GM23248 (cell line): ENCODE measurements around the gene MR1. TPM values are rescaled to one million over a fixed set of nuclear protein-coding genes. Genes with fewer than 3 reads are reported as not detected.
"Not testable (repeated sequence)": the region's sequence is repeated elsewhere in the genome, so short reads cannot be mapped to it uniquely, and the experiment has no call there.

Experiments
- DNase-seq: peaks from one replicate; pipeline ENCODE4 v3.0.0-alpha.2; 2015
- H2AFZ ChIP-seq: fragments of 200-600 bp; sonication (generic); 2 replicates; pipeline ENCODE4 v1.6.1; 2016; ENCODE audit warnings: antibody characterized with exemption
- H3F3A ChIP-seq: fragments of 200-600 bp; sonication (generic); 2 replicates; pipeline ENCODE4 v1.6.1; 2016; ENCODE audit warnings: mild to moderate bottlenecking, antibody characterized with exemption, mixed run types; ENCODE audit not compliant: insufficient read depth
- H3K27ac ChIP-seq: fragments of 200-600 bp; sonication (generic); 2 replicates; pipeline ENCODE4 v1.5.1; 2016; ENCODE audit warnings: mild to moderate bottlenecking
- H3K27me3 ChIP-seq: fragments of 200-600 bp; sonication (generic); replicated peaks from 2 replicates; pipeline ENCODE4 v1.6.1; 2016; ENCODE audit warnings: mild to moderate bottlenecking; ENCODE audit not compliant: insufficient read depth
- H3K36me3 ChIP-seq: fragments of 200-600 bp; sonication (generic); 2 replicates; pipeline ENCODE4 v1.6.1; 2016; ENCODE audit warnings: low read depth, mild to moderate bottlenecking
- H3K4me1 ChIP-seq: fragments of 200-600 bp; sonication (generic); 2 replicates; pipeline ENCODE4 v1.6.1; 2016; ENCODE audit warnings: mild to moderate bottlenecking; ENCODE audit not compliant: insufficient read depth
- H3K4me2 ChIP-seq: fragments of 200-600 bp; sonication (generic); one replicate; pipeline ENCODE4 v1.6.1; 2016; ENCODE audit warnings: mild to moderate bottlenecking; ENCODE audit not compliant: unreplicated experiment
- H3K4me3 ChIP-seq: fragments of 200-600 bp; sonication (generic); 2 replicates; pipeline ENCODE4 v1.5.1; 2016; ENCODE audit warnings: mild to moderate bottlenecking
- H3K79me2 ChIP-seq: fragments of 200-600 bp; sonication (generic); 2 replicates; pipeline ENCODE4 v1.6.1; 2016; ENCODE audit warnings: mild to moderate bottlenecking; ENCODE audit not compliant: insufficient read depth
- H3K9ac ChIP-seq: fragments of 200-600 bp; sonication (generic); 2 replicates; pipeline ENCODE4 v1.6.1; 2016; ENCODE audit warnings: mild to moderate bottlenecking
- H3K9me2 ChIP-seq: fragments of 200-600 bp; sonication (generic); 2 replicates; pipeline ENCODE4 v1.6.1; 2016; ENCODE audit warnings: mixed run types, mild to moderate bottlenecking, moderate library complexity; ENCODE audit not compliant: insufficient read depth
- H3K9me3 ChIP-seq: fragments of 200-600 bp; sonication (generic); one replicate; pipeline ENCODE4 v1.6.1; 2017; ENCODE audit warnings: low read depth
- H4K20me1 ChIP-seq: fragments of 200-600 bp; sonication (generic); 2 replicates; pipeline ENCODE4 v1.6.0; 2016; ENCODE audit not compliant: insufficient read depth
- EZH2 ChIP-seq: fragments of 200-600 bp; sonication (generic); IDR thresholded peaks from 2 replicates; pipeline ENCODE4 v1.6.1; 2018; ENCODE audit warnings: antibody characterized with exemption, mild to moderate bottlenecking; ENCODE audit not compliant: insufficient read depth, poor library complexity, severe bottlenecking
- EZH2phosphoT487 ChIP-seq: fragments of 200-600 bp; sonication (generic); IDR thresholded peaks from 2 replicates; pipeline ENCODE4 v1.6.1; 2018; ENCODE audit warnings: antibody characterized with exemption, moderate library complexity, mild to moderate bottlenecking, low read depth; ENCODE audit not compliant: insufficient read depth
- WGBS, 2 experiments: methylation state at CpG; one replicate each; pipeline ENCODE4 v1.1.6; 2015 to 2017; ENCODE audit warnings: low lambda C conversion rate in 2 of 2, low coverage in 1 of 2; ENCODE audit errors: missing lambda C conversion rate in 2 of 2; 5-methylcytosine and 5-hydroxymethylcytosine counted together
- in situ Hi-C: fragments of 300-500 bp; cut with MboI; formaldehyde crosslinking; loops from 2 replicates; pipeline ENCODE4 v1.15.0; 2020
- polyA plus RNA-seq: library from polyadenylated mRNA; unstranded; fragments of >200 nt; fragmentation: Nextera tagmentation; extraction: Ambion mirVana; gene quantifications from 2 replicates; pipeline ENCODE4 v1.2.1, GENCODE V29; 2016
- total RNA-seq: library from RNA; depleted of rRNA; stranded (reverse); fragments of >200 nt; shearing (Covaris generic); gene quantifications from 2 replicates; pipeline ENCODE4 v1.2.3, GENCODE V29; 2014

Gene MR1
- total and polyA plus RNA-seq, 2 experiments from 2014 or later, result 25.2 to 26.2 TPM

DNA sequence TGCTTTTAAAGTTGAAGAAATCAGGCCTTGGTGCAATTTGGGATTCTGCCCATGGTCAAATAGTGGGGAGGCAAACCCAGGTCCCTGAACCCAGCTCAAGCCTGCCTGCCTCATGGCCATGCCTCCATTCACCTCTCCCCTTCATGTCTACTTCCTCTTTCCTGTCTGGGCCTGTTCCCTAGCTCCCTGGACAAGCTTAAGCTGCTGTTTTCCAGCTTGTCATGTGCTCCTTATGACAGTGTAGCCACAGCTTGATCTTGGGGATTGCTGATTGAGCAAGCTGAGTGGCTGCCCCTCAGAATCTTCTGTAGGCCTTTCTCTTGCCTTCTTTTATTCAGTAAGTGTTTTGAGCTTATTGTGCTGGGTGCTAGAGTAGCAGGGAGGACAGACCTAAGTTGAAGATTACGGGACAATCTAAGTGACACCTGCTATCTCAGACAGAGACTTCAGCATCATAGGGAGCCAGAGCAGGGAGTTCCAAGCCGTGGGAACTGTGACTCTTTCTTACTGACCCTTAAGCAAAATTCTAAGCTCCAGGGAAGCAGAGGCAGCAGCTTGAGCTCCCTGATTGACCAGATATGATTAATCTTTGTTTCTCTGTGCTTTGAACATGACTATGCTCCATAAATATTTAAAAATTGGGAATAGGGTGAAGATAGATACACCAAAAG lies 520 bp upstream of the MR1 start:
- H4K20me1 ChIP-seq, result no peaks in the 10 kb centered on the region
- peak overlapping the region; percentile 83 for H3K9ac ChIP-seq

DNA sequence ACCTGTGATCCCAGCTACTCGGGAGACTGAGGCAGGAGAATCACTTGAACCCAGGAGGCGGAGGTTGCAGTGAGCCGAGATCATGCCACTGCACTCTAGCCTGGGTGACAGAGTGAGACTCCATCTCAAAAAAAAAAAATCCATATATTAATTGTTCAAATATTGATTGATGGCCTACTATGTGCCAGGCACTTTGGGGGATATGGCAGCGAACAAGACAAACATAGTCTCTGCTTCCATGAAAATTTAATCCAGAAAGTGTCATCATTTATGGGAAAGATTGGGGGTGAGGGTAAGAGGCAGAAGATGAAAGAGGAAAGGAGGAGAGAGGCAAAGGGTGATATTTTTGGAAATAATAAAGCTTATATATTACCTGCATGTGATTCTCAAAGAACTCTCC lies 1.4 kb downstream of the MR1 start:
- H4K20me1 ChIP-seq, H3K9me3 ChIP-seq, H3K9me2 ChIP-seq, DNase-seq, H2AFZ ChIP-seq, H3K4me2 ChIP-seq, H3K27ac ChIP-seq, H3K27me3 ChIP-seq, H3K9ac ChIP-seq, in situ Hi-C loops, H3K36me3 ChIP-seq, H3K4me3 ChIP-seq: not testable (repeated sequence)
- 86 to 93% methylated on average over 4 of the region's 4 CpGs for WGBS, 2 experiments
- Histone ChIP-seq H3F3A (peaks cover 11% of the 10 kb centered on the region; the same call in 1 of the 2 replicates), H3K4me1 (peaks cover 14% of the 10 kb centered on the region), H3K79me2 (peaks cover 32% of the 10 kb centered on the region)

More for the DNA sequence above, 520 bp upstream of the MR1 start:
- no peaks in the 10 kb centered on the region for H3K9me2 ChIP-seq
- TF ChIP-seq EZH2 (no peak), EZH2phosphoT487 (no peak)
- H3K4me2 ChIP-seq, result peak overlapping the region; percentile 94
- H3K4me1 ChIP-seq, result peaks cover 19% of the 10 kb centered on the region
- DNase-seq, result peak; percentile 70
- no peaks in the 10 kb centered on the region for H3K9me3 ChIP-seq
- H3K27ac ChIP-seq, result peak overlapping the region; percentile 92
- H3K4me3 ChIP-seq, result peak overlapping the region; percentile 79
- H3K36me3 ChIP-seq, result no peaks in the 10 kb centered on the region
- 5 to 7% methylated on average over 2 of the region's 2 CpGs for WGBS, 2 experiments
- peak overlapping the region; percentile 98 for H2AFZ ChIP-seq
- peaks cover 29% of the 10 kb centered on the region for H3K79me2 ChIP-seq
- peaks cover 14% of the 10 kb centered on the region for H3F3A ChIP-seq
- no peaks in the 10 kb centered on the region for H3K27me3 ChIP-seq
- in situ Hi-C loops, result no loop called here

- Histone ChIP-seq H3K4me1 (peaks cover 14% of the 10 kb centered on the region), H3K27me3 (no peaks in the 10 kb centered on the region), H3K79me2 (peaks cover 32% of the 10 kb centered on the region), H3K4me3 (no peak overlapping the region), H3K27ac (no peak overlapping the region), H3K9me2 (no peaks in the 10 kb centered on the region), H3K9me3 (no peaks in the 10 kb centered on the region), H3K9ac (no peak overlapping the region), H3F3A (peaks cover 11% of the 10 kb centered on the region; the same call in 1 of the 2 replicates), H4K20me1 (no peaks in the 10 kb centered on the region), H2AFZ (no peak overlapping the region), H3K36me3 (no peaks in the 10 kb centered on the region), H3K4me2 (no peak overlapping the region)
- DNase-seq, result no peak
- no peak for TF ChIP-seq EZH2phosphoT487
- 97 to 100% methylated on average over 4 of the region's 4 CpGs for WGBS, 2 experiments
- in situ Hi-C loops, result no loop called here
Observed at GRCh38 chr1:181036107-181036836, 2.5 kb downstream of the MR1 start.

- in situ Hi-C loops, result no loop called here
- no peak for DNase-seq
- 95 to 100% methylated on average over 2 of the region's 2 CpGs for WGBS, 2 experiments
- Histone ChIP-seq H4K20me1 (no peaks in the 10 kb centered on the region), H3K36me3 (no peaks in the 10 kb centered on the region), H3K9me2 (no peaks in the 10 kb centered on the region), H3K9me3 (no peaks in the 10 kb centered on the region), H3K27me3 (no peaks in the 10 kb centered on the region), H3F3A (peaks cover 11% of the 10 kb centered on the region; the same call in 1 of the 2 replicates), H3K27ac (no peak overlapping the region), H3K4me1 (peaks cover 14% of the 10 kb centered on the region), H2AFZ (no peak overlapping the region), H3K79me2 (peaks cover 32% of the 10 kb centered on the region), H3K4me3 (no peak overlapping the region), H3K4me2 (no peak overlapping the region), H3K9ac (no peak overlapping the region)
- TF ChIP-seq EZH2phosphoT487 (no peak), EZH2 (no peak)
Observed at GRCh38 chr1:181037386-181037785, 3.6 kb downstream of the MR1 start.
